SH-SY5Y (cell line): Measurements from ENCODE around the gene ZNF835.

Experiments
- GATA2 ChIP-seq: IDR thresholded peaks from 2 replicates; pipeline ENCODE4 v1.6.1; 2011; ENCODE audit warnings: mild to moderate bottlenecking, low read depth, low read length
- GATA3 ChIP-seq: IDR thresholded peaks from 2 replicates; pipeline ENCODE4 v1.6.1; 2011; ENCODE audit warnings: low read depth, mild to moderate bottlenecking, low read length, moderate library complexity

The ZNF835 gene

DNA sequence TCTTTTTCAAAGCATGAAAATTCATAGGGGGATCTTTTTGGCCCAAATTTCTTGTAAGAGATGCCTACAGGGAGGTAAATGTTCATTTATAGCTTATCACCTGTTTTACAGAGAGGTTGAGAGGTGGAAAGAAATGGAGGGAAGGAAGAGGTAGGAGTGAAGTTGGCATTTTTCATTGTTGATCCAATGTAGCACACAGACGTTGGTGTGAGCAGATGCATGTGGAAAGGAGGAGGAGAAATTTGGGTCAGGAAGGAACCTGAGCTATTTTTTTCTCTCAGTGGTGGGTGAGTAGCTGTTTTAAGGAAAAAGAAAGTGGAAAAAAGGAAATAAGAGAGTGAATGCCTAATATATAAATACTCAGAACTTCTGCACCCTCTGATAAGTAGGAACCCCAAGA, 38.5 kb downstream of the ZNF835 start:
- TF ChIP-seq GATA3 (no peak), GATA2 (no peak)

DNA sequence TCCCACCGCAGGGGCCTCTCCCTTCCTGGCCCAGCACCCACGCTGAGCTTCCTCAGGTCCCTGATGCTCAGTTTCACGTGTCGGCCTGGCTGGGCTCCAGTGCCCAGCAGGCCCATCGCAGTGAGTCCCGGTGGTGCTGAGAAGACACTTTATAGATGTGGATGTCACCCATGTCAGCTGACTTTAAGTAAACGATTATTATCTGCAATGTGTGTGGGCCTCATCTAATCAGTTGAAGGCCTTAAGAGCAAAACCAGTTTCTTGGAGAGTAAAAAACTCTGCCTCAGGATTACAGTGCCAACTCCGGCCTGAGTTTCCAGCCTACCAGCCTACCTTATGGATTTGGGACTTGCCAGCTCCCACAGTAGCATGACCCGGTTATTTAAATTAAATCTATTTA, 45.8 kb downstream of the ZNF835 start:
- TF ChIP-seq GATA2 (no peak), GATA3 (no peak)

DNA sequence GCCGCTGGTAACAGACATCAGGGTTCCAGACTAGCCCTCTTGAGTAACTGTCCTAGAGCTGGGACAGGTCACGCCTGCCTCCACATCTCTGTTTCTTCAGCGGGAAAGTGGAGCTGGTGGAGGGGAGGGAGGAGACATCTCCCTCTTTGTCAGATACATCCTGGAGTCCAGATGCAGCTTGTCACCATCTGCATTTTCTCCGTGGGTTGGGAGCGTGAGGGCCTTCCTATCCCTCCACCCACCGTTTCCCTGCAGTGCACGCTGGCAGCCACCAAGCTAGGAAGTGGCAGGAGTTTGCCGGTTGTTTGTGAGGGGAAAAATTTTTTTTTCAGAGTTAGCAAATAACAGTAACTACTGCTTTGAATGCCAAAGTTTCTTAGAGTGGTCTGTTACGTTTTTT, 48.6 kb downstream of the ZNF835 start:
- no peak for TF ChIP-seq GATA2

DNA sequence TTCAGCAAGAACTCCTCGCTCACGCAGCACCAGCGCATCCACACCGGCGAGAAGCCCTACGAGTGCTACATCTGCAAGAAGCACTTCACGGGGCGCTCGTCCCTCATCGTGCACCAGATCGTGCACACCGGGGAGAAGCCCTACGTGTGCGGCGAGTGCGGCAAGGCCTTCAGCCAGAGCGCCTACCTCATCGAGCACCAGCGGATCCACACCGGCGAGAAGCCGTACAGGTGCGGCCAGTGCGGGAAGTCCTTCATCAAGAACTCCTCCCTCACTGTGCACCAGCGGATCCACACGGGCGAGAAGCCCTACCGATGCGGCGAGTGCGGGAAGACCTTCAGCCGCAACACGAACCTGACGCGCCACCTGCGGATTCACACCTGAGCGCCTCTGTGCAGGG, 49.2 kb downstream of the ZNF835 start:
- no peak for TF ChIP-seq GATA3

DNA sequence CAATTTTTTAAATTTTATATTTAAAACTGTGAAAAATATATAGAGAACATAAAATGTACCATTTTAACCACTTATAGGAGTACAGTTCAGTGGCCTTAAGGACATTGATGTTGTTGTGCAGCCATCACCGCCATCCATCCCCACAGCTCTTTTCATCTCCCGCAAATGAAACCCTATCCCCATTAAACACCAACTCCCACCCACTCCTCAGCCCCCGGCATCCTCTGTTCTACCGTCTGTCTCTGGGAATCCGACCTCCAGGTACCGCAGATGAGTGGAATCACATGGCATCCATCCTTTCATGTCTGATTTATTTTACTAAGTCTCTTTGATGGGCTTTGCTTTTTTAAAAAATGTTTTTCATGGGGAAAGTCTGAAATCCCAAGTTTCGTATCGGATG, 52.4 kb downstream of the ZNF835 start:
- TF ChIP-seq GATA3 (no peak), GATA2 (no peak)

- TF ChIP-seq GATA2 (no peak), GATA3 (no peak)
Measured at GRCh38 chr19:56617531-56617930, 54.0 kb downstream of the ZNF835 start.

GRCh38 chr19:56613639-56614038, 57.9 kb downstream of the ZNF835 start:
- TF ChIP-seq GATA2 (no peak), GATA3 (no peak)

GRCh38 chr19:56612737-56613136, 58.8 kb downstream of the ZNF835 start:
- TF ChIP-seq GATA2 = no peak
- TF ChIP-seq GATA3 = no peak
